HG02884 (cell line): ENCODE data around the gene SURF4.
"Not testable (repeated sequence)": the region's sequence is repeated elsewhere in the genome, so short reads cannot be mapped to it uniquely, and the experiment has no call there.

Experiments used
- ATAC-seq: cut with Tn5 transposase; IDR thresholded peaks from one replicate; pipeline ENCODE4 v1.9.1; 2021; ENCODE audit warnings: mild to moderate bottlenecking, moderate library complexity; ENCODE audit not compliant: unreplicated experiment

The SURF4 gene

GRCh38 chr9:133397895-133398294, 22.0 kb upstream of the SURF4 start:
- ATAC-seq, result no peak

GRCh38 chr9:133397370-133397769, 21.5 kb upstream of the SURF4 start:
- no peak for ATAC-seq

DNA sequence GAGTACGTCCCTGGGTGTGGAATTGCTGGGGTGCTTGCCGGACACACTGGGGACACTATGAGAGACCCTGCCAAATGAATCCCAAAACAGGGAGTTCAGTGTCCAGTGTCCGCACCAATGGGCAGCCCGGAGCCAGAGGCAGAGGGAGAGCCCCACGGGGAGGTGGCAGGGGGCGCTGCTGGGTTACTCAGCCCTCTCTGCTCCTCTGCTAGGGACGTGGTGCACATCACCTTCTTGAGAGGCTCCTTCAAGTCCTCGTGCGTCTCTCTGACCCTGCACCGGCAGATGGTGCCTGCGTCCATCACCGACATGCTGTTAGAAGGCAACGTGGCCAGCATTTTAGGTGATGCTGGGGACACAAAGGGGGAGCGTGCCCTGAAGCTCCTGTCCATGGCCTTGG, 21.1 kb upstream of the SURF4 start:
- no peak for ATAC-seq

GRCh38 chr9:133394687-133395271, 18.9 kb upstream of the SURF4 start:
- ATAC-seq, result no peak

- no peak for ATAC-seq
These were observed 17.5 kb upstream of the SURF4 start for GRCh38 chr9:133393399-133393798.

GRCh38 chr9:133392308-133392707, 16.4 kb upstream of the SURF4 start:
- ATAC-seq, result not testable (repeated sequence)

- ATAC-seq, result not testable (repeated sequence)
These were observed 15.6 kb upstream of the SURF4 start for GRCh38 chr9:133391449-133391848.

DNA sequence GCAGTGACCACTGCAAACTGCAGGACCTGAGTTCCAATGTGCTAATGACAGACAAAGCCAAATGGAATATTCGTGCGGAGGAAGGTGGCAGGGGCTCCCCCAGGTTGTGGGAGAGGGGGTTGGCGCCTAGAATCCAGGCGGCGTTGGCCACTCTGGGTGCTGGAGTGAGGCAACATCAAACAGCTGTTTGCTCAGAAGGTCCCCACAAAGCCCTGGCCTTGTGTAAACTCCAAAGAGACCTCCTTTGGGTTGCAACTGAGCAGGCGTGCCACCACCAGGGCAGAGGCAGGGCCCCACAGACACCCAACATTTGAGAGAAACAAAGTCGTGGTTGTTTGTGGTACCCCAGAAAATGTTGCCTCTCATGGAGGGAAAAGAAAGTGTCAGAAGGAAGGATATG, 14.9 kb upstream of the SURF4 start:
- ATAC-seq, result no peak

DNA sequence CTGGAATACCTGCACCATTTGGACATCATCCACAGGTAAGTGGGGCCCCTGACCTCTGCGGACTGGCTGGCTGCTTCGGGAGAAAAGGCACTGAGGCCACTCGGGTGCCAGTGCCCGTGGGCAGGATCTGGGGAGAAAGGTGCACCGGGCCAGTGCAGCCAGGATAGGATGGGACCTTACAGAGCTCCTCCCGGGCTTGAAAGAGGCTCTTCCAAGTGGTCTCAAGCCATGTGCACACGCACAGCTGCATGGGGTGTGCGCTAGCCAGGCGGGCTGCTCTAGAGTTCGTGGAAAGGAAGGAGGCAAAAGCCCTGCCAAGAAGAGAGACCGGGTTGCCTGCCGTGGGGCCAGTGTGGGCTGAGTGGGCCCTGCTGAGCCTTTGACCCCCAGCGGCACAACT, 13.7 kb upstream of the SURF4 start:
- ATAC-seq, result no peak

DNA sequence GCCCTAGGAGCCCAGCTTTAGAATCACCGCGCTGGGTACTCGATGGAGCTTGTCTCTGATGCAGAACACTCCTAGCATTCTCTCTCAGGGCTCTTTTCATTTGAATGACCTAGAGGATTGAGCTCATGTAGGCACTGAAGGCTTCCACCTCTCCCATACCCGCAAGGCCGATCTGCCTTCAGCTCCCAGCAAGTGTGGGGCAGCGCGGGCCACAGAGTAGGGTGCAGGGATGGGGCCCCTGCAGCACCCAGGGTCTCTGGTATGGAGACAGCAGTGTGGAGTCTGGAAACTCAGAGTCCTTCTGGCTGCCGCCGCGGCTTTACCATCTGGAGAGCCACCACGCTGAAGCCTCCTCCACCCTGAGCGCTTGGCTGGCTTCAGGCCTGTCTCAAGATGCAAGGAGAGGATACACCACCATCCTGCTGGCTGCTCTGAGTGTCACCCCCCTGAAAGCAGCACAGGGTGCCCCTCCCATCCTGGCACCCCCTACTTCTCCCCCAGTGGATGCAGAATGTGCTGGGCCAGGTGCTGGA, 13.2 kb upstream of the SURF4 start:
- ATAC-seq, result no peak

GRCh38 chr9:133387680-133388079, 11.8 kb upstream of the SURF4 start:
- ATAC-seq, result no peak

DNA sequence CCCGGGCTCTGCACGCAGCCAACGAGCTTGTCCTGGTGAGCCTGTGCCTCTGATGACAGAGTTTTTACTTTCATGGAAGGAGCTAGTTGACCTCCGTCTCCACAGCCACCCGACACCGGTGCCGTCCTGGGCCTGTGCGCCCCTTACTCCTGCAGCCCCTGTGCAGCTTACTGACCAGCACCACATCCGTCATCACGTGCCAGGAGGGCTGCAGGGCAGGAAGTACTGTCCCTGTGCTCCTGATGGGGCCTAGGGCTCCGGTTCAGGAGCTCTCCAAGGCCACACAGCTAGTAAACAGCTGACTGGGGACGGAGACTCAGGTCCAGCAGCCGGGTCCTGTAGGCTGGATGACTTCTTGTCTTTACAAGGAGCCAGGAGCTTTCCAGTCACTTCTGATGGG, 10.5 kb upstream of the SURF4 start:
- ATAC-seq, result no peak

DNA sequence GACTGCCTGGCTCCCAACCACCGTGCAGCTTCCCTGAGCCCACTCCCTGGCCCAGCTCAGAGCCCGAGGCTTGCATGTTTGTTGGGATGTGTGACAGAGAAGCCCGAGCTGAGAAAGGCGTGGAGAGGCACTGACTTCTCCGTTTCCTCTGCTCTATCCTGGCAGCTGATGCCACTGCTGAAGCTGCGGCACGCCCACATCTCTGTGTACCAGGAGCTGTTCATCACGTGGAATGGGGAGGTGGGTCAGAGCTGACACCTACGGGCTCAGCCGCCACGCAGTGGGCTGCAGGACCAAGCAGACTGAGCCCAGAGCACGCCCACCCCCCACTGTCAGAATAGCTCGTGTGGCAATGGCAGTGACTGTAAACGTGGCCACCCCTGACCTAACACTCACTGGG, 9.6 kb upstream of the SURF4 start:
- ATAC-seq, result no peak

- no peak for ATAC-seq
These were observed 9.0 kb upstream of the SURF4 start for GRCh38 chr9:133384736-133385321.

GRCh38 chr9:133383438-133383837, 7.6 kb upstream of the SURF4 start:
- no peak for ATAC-seq

GRCh38 chr9:133382507-133383141, 6.8 kb upstream of the SURF4 start:
- no peak for ATAC-seq

DNA sequence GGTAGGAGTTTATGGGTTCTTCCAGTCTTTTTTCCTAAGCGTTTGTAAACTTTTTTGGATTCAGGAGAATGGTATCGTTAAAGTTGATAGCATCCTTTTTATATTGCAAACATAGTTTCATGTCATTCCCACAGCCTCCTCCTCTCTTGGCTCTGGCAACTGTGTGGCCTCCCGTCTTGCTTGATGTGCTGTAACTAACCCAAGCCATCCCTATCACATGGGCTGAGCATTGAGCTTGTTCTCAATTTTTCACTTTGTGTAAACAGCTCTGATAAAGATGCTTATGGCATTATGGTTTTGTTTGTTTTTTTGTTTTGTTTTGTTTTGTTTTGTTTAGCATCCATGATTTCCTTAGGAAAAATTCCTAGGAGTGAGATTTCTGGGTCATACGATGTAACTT, 4.9 kb upstream of the SURF4 start:
- no peak for ATAC-seq

DNA sequence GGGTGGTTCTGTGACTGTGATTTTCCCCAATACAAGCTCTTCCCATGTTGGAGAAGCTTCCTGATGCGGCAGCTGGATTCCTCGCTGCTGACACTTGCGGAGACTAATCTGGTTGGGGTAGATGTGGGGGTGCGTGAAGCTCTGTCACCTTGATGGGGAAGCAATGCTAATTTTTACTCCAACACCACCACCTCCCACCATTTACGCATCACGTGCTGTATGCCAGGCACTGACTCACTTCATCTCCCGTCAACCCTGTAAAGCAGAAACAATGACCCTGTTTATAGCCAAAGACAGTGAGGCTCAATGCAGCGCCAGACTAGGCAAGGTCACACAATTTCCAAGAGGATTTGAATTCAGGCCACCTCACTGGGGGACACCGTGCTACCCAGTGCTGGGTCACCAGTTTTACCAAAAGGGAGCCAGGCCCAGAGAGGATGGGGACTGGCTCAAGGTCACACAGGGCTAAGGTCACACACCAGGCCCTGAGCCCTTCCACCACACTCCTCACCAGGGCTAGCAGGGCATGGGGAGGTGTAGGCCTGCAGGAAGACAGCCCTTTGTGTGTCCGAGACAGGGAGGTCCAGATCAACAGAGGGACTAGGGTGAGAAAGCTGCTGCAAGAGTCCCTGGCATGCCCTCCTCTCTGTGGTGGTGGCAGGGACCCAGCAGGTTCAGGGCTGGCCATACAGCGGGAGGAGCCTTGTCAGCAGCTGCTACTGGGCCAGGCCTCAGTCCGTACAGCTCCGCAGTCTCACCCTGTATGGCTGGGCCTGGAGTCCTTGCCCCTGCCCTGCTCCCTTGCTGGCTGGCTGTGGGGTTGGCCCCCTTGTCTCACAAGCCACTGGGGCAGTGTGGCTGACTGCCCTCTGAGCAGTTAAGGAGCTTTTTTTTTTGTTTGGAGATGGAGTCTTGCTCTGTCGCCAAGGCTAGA, 3.6 kb upstream of the SURF4 start:
- no peak for ATAC-seq

DNA sequence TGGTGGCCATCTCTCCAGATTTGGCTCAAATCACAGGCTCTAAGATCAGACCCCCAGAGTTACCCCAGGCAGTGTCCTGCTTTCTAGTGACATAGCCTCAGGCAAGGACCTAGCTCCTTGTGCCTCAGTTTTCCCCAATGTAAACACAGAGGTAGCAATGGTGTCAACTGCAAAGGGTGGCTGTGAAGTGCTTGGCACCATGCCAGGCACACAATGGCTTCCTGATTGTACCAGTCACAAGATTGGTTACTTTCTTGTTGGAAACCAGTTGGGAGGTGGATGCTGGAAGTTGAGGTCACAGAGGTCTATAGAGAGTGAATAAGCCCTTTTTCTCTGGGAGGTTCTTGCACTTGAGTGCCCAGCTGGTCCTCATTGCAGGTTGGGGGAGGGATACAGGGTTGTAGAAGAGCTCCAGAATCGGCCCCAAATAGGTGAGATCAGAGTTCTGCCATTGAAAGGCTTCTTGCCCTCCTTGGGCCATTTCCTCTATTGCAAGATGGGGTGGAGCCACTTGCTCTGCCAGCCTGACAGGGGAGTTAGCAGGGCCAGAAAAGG, 2.6 kb upstream of the SURF4 start:
- ATAC-seq, result no peak

GRCh38 chr9:133377721-133378216, 1.9 kb upstream of the SURF4 start:
- ATAC-seq, result no peak

DNA sequence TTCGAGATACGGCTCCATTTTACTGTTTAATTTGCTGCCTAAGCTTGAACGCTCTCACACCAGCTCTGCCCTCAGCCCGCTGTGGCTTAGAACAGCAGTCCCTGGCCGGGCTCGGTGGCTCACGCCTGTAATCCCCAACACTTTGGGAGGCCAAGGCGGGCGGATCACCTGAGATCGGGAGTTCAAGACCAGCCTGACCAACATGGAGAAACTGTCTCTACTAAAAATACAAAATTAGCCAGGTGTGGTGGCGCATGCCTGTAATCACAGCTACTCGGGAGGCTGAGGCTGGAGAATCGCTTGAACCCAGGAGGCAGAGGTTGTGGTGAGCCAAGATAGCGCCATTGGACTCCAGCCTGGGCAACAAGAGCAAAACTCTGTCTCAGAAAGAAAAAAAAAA, 1.4 kb upstream of the SURF4 start:
- ATAC-seq, result not testable (repeated sequence)
